Colonic mucosa (tissue), 4 donors: ENCODE results near the gene TMEM132D. TPM values are rescaled to one million over a fixed set of nuclear protein-coding genes. Genes with fewer than 3 reads are reported as not detected.

ENCODE experiments used
- DNase-seq: peaks from one replicate; pipeline ENCODE4 v3.0.0-alpha.2; 2020
- H3K27ac ChIP-seq: fragments of 200-600 bp; one replicate; pipeline ENCODE4 v1.8.0; 2021
- H3K27me3 ChIP-seq: fragments of 200-600 bp; one replicate; pipeline ENCODE4 v1.8.0; 2021
- H3K36me3 ChIP-seq: fragments of 200-600 bp; one replicate; pipeline ENCODE4 v1.8.0; 2021
- H3K4me1 ChIP-seq: fragments of 200-600 bp; one replicate; pipeline ENCODE4 v1.8.0; 2021; ENCODE audit warnings: mild to moderate bottlenecking
- H3K4me3 ChIP-seq: fragments of 200-600 bp; one replicate; pipeline ENCODE4 v1.8.0; 2021
- H3K9ac ChIP-seq, 2 donors: one replicate each; pipeline ENCODE4 v1.7.0; 2013; ENCODE audit warnings: control low read depth in 2 of 2, low read depth in 2 of 2, low read length in 2 of 2
- H3K9me3 ChIP-seq: fragments of 200-600 bp; one replicate; pipeline ENCODE4 v1.8.0; 2021
- intact Hi-C: fragments of 100-400 bp; cut with DNase I; formaldehyde crosslinking; loops from one replicate; pipeline ENCODE4 v1.14.1; 2022
- total RNA-seq, 2 donors: library from RNA; stranded (reverse); fragmentation: NEBNext Ultra II Directional in 1 of 2; extraction: Animal tissue kit (Norgen Biotek cat#: 25700) in 1 of 2; gene quantifications; one replicate each; pipeline ENCODE4 v1.2.1, GENCODE V29; 2021
- TF ChIP-seq, protein P1 (sequence below): fragments of 200-600 bp; IDR thresholded peaks from one replicate; pipeline ENCODE4 v1.8.0; 2022; ENCODE audit warnings: antibody characterized with exemption, mild to moderate bottlenecking
- donor health status: healthy.
- donor health status: DM: no; HTN: no; CAD: no.
- donor health status: DM: no; HTN: no; CAD: no.

TMEM132D gene
- total RNA-seq, 2 donors from 2014 or later = 0.17 to 0.32 TPM

DNA sequence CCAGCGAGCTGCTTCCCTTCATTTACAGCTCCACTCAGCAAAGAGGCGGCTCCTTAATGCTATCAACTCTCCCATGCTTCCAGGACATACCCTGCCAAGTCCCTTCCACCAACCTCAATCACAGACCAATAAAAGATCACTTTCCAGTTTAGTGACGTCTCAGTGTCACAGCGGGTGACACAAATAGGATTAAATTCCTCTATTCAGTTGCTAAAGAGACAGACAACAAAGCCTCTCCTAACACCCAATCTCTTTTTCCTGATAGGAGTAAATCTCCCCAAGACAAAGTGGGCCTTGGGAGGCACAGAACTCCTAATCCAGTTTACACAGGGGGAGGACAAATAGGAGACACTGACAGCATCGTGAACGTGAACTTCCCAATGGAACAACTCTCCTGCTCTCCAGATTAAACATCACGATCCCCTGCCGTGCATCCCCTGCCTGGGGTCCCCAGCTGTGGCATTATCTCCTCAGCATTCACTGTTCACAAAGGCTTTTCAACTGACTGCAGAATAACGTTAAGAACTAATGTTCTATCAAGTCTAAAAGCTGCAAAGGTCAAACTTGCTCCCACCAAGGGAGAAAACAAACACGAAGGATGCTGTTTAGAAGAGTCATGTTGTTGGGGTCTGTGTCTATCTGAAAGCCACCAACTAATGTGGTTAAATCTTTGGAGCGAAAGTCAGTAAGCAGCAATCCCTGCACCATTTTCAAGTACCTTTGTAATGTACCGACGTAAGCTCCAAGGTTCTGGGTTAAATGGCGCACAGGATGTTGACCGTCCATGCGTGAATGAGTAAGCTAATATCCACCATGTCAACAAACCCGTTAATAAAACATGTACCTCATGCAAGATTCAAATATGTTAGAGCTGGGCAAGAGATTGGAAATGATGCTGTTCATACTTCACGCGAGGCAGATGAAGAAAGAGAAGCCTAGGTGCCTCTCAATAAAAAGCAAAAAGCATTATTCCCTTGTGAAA, 31.5 kb downstream of the TMEM132D start:
- no peak for DNase-seq
- H3K27ac ChIP-seq = no peak overlapping the region
- TF ChIP-seq, protein P1, sequence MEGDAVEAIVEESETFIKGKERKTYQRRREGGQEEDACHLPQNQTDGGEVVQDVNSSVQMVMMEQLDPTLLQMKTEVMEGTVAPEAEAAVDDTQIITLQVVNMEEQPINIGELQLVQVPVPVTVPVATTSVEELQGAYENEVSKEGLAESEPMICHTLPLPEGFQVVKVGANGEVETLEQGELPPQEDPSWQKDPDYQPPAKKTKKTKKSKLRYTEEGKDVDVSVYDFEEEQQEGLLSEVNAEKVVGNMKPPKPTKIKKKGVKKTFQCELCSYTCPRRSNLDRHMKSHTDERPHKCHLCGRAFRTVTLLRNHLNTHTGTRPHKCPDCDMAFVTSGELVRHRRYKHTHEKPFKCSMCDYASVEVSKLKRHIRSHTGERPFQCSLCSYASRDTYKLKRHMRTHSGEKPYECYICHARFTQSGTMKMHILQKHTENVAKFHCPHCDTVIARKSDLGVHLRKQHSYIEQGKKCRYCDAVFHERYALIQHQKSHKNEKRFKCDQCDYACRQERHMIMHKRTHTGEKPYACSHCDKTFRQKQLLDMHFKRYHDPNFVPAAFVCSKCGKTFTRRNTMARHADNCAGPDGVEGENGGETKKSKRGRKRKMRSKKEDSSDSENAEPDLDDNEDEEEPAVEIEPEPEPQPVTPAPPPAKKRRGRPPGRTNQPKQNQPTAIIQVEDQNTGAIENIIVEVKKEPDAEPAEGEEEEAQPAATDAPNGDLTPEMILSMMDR = no peak
- no peaks in the 10 kb centered on the region for H3K36me3 ChIP-seq
- no peaks in the 10 kb centered on the region for H3K27me3 ChIP-seq
- H3K4me1 ChIP-seq = no peaks in the 10 kb centered on the region
- H3K9me3 ChIP-seq = no peaks in the 10 kb centered on the region
- intact Hi-C loops = no loop called here
- no peak overlapping the region for H3K9ac ChIP-seq
- H3K4me3 ChIP-seq = no peak overlapping the region

DNA sequence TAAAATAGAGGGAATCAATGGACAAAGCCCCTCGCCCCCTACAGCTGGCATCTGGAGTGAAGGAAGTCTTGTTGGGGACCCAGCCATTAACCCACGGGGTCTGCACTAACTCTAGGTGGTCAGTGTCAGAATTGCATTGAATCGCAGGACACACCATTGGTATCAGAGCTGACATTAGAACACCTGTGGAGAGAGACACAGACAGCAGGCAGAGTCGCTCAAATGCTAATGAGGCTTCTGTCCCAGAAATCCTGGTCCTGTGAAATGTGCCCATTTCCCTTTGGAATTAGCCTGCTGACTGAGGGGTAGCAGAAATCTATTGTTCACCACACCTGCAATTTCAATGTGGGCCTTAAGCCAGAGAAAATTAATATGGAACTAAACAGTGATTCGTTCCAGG, 33.0 kb downstream of the TMEM132D start:
- Histone ChIP-seq H3K27ac (no peak overlapping the region), H3K9ac (no peak overlapping the region), H3K27me3 (no peaks in the 10 kb centered on the region), H3K4me1 (no peaks in the 10 kb centered on the region), H3K4me3 (no peak overlapping the region), H3K9me3 (no peaks in the 10 kb centered on the region), H3K36me3 (no peaks in the 10 kb centered on the region)
- no peak for DNase-seq
- TF ChIP-seq, protein P1 = no peak
- intact Hi-C loops = no loop called here

DNA sequence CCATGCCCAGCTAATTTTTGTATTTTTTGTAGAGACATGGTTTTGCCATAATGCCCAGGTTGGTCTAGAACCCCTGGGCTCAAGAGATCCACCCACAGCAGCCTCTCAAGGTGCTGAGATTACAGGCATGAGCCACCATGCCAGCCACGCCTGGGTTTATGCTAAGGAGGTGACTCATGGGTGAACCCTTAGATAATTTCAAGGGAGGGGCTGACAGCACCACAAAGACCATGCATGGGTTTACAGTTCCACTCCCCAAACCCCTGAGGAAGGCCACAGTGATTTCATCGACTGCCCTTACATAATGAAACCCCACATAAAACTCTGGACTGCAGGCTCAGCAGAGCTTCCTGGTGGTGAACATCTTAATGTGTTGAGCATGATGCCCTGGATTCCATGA, 33.7 kb downstream of the TMEM132D start:
- Histone ChIP-seq H3K27me3 (no peaks in the 10 kb centered on the region), H3K4me3 (no peak overlapping the region)
- TF ChIP-seq, protein P1 = no peak

DNA sequence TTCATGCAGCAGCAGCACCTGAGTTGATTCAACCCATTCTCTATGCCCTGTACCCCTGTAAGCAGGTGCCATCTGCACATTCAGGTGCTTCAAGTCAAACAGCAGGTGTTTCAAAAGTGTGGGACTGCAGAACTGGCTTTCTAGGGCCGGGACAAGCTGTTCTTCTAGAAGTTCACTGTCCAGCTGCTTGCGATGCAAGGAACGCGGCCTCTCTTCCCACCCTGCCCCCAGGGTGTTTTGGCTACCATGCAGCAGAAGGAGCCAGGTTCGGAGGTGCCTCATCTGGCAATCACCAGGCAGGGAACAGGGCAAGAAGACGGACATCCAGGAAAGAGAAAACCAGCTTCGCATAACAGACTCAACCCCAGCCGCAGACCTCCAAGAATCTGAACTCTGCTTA, 35.2 kb downstream of the TMEM132D start:
- no peaks in the 10 kb centered on the region for H3K36me3 ChIP-seq
- no peak overlapping the region for H3K4me3 ChIP-seq
- DNase-seq = no peak
- H3K27ac ChIP-seq = no peak overlapping the region
- no peak overlapping the region for H3K9ac ChIP-seq
- TF ChIP-seq, protein P1 = no peak
- H3K9me3 ChIP-seq = no peaks in the 10 kb centered on the region
- no peaks in the 10 kb centered on the region for H3K4me1 ChIP-seq
- no peaks in the 10 kb centered on the region for H3K27me3 ChIP-seq
- intact Hi-C loops = no loop called here

More for the DNA sequence above, 33.7 kb downstream of the TMEM132D start:
- H3K36me3 ChIP-seq = no peaks in the 10 kb centered on the region
- no peak overlapping the region for H3K9ac ChIP-seq
- intact Hi-C loops = no loop called here
- DNase-seq = no peak
- H3K9me3 ChIP-seq = no peaks in the 10 kb centered on the region
- no peaks in the 10 kb centered on the region for H3K4me1 ChIP-seq
- H3K27ac ChIP-seq = no peak overlapping the region

- no peaks in the 10 kb centered on the region for H3K27me3 ChIP-seq
- no peak for DNase-seq
- no peak overlapping the region for H3K27ac ChIP-seq
- TF ChIP-seq, protein P1 = no peak
- no peaks in the 10 kb centered on the region for H3K9me3 ChIP-seq
- no peaks in the 10 kb centered on the region for H3K36me3 ChIP-seq
- no peak overlapping the region for H3K4me3 ChIP-seq
- no peaks in the 10 kb centered on the region for H3K4me1 ChIP-seq
- intact Hi-C loops = no loop called here
- no peak overlapping the region for H3K9ac ChIP-seq
Measured at GRCh38 chr12:129863938-129864337, 39.9 kb downstream of the TMEM132D start.
